HEK293T (cell line): ENCODE results near the gene ANKRD63.

ENCODE experiments used
- BHLHE40 ChIP-seq: fragments of 450-650 bp; IDR thresholded peaks from 2 replicates; pipeline ENCODE4 v1.6.1; 2016; ENCODE audit warnings: mild to moderate bottlenecking, moderate library complexity, borderline replicate concordance
- FOXA1 ChIP-seq: fragments of 450-650 bp; IDR thresholded peaks from 2 replicates; pipeline ENCODE4 v1.6.1; 2016; ENCODE audit warnings: mild to moderate bottlenecking
- FOXK2 ChIP-seq: fragments of 450-650 bp; IDR thresholded peaks from 2 replicates; pipeline ENCODE4 v1.6.1; 2016; ENCODE audit warnings: mild to moderate bottlenecking
- FOXM1 ChIP-seq: fragments of 450-650 bp; IDR thresholded peaks from 2 replicates; pipeline ENCODE4 v1.6.1; 2017; ENCODE audit warnings: mild to moderate bottlenecking, borderline replicate concordance
- LEF1 ChIP-seq: fragments of 450-650 bp; IDR thresholded peaks from 2 replicates; pipeline ENCODE4 v1.6.1; 2017; ENCODE audit warnings: mild to moderate bottlenecking, borderline replicate concordance
- NFRKB ChIP-seq: fragments of 450-650 bp; IDR thresholded peaks from 2 replicates; pipeline ENCODE4 v1.6.1; 2016; ENCODE audit warnings: mild to moderate bottlenecking, moderate library complexity
- PKNOX1 ChIP-seq: fragments of 450-650 bp; IDR thresholded peaks from 2 replicates; pipeline ENCODE4 v1.6.1; 2016
- SP1 ChIP-seq: fragments of 450-650 bp; IDR thresholded peaks from 2 replicates; pipeline ENCODE4 v1.6.1; 2017
- SUZ12 ChIP-seq: fragments of 450-650 bp; IDR thresholded peaks from 2 replicates; pipeline ENCODE4 v1.6.1; 2016; ENCODE audit warnings: mild to moderate bottlenecking
- TARDBP ChIP-seq: fragments of 450-650 bp; IDR thresholded peaks from 2 replicates; pipeline ENCODE4 v1.6.1; 2016
- ZNF384 ChIP-seq: fragments of 450-650 bp; IDR thresholded peaks from 2 replicates; pipeline ENCODE4 v1.6.1; 2016

GRCh38 chr15:40293006-40293405 is 10.1 kb upstream of the ANKRD63 start:
- TF ChIP-seq LEF1 = no peak
- no peak for TF ChIP-seq PKNOX1
- no peak for TF ChIP-seq TARDBP
- no peak for TF ChIP-seq NFRKB
- TF ChIP-seq BHLHE40 = no peak
- no peak for TF ChIP-seq SP1
- TF ChIP-seq SUZ12 = no peak
- no peak for TF ChIP-seq FOXM1
- TF ChIP-seq FOXA1 = no peak
- no peak for TF ChIP-seq ZNF384
- no peak for TF ChIP-seq FOXK2
